Activated B cell treated with CpG ODN at 0.5 μM for 24 hours (primary cell): ENCODE data around the gene PPP2R2B. TPM values are rescaled to one million over a fixed set of nuclear protein-coding genes. Genes with fewer than 3 reads are reported as not detected.

Source experiments
- ATAC-seq: fragments of 200-7000 bp; cut with Tn5 transposase; one replicate; pipeline ENCODE4 v1.10.0; 2021; ENCODE audit warnings: low read depth, mild to moderate bottlenecking, moderate library complexity
- CTCF ChIA-PET: fragments of 350-600 bp; sonication (Branson Sonifier 250); formaldehyde crosslinking; loops from one replicate; lab custom pipeline; 2021; ENCODE audit warnings: antibody characterized with exemption; lab: Charles Lee
- POLR2A ChIA-PET: fragments of 350-600 bp; sonication (Branson Sonifier 250); formaldehyde crosslinking; loops from one replicate; lab custom pipeline; 2021; ENCODE audit warnings: antibody characterized with exemption; lab: Charles Lee
- DNase-seq: peaks from one replicate; pipeline ENCODE4 v3.0.0; 2022
- H3K27ac Mint-ChIP-seq: one replicate; pipeline ENCODE4 v1.8.0; 2020; ENCODE audit warnings: mixed read lengths
- H3K27me3 Mint-ChIP-seq: one replicate; pipeline ENCODE4 v1.8.0; 2021; ENCODE audit warnings: mixed read lengths
- H3K36me3 Mint-ChIP-seq: one replicate; pipeline ENCODE4 v1.8.0; 2021; ENCODE audit warnings: low read depth, mixed read lengths
- H3K4me1 Mint-ChIP-seq: one replicate; pipeline ENCODE4 v1.8.0; 2021; ENCODE audit warnings: mixed read lengths
- H3K4me3 Mint-ChIP-seq: one replicate; pipeline ENCODE4 v1.8.0; 2020; ENCODE audit warnings: mild to moderate bottlenecking, mixed read lengths
- H3K9me3 Mint-ChIP-seq: one replicate; pipeline ENCODE4 v1.8.0; 2020; ENCODE audit warnings: mixed read lengths
- intact Hi-C: fragments of 100-400 bp; cut with micrococcal nuclease; formaldehyde crosslinking; loops from one replicate; pipeline ENCODE4 v1.15.1; 2024
- total RNA-seq: library from RNA; stranded (reverse); gene quantifications from 2 replicates; pipeline ENCODE4 v1.2.3, GENCODE V29; 2022
- TF ChIP-seq, protein P1 (sequence below): fragments of 200-600 bp; IDR thresholded peaks from one replicate; pipeline ENCODE4 v1.8.0; 2022; ENCODE audit warnings: antibody characterized with exemption, mild to moderate bottlenecking

PPP2R2B gene
- total RNA-seq, 1 donor from 2014 or later, result not detected

DNA sequence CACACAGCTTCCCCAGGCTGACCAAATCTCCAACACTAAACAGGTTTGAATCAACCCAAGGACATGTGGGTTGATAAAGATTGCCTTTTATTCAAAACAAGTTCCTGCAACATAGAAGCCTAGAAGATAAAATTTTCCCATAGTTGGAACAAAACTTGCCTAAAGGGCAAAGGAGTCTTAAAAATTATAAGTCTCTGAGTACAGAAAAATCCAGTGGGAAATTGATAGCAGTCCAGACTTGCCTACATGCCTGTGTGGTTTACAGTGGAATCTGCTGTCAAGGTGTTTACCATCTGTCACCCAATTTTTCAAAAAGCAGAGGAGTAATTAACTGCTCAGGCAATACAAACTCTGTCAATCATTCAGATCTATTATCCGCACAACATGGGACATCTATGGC is 168.2 kb downstream of the PPP2R2B start:
- intact Hi-C loops, result no loop called here
- ATAC-seq (no peak), DNase-seq (no peak)
- H3K9me3 Mint-ChIP-seq, result no peaks in the 10 kb centered on the region
- POLR2A ChIA-PET, result no interaction called here
- H3K27ac Mint-ChIP-seq, result no peak overlapping the region
- CTCF ChIA-PET, result no interaction called here
- TF ChIP-seq, protein P1, sequence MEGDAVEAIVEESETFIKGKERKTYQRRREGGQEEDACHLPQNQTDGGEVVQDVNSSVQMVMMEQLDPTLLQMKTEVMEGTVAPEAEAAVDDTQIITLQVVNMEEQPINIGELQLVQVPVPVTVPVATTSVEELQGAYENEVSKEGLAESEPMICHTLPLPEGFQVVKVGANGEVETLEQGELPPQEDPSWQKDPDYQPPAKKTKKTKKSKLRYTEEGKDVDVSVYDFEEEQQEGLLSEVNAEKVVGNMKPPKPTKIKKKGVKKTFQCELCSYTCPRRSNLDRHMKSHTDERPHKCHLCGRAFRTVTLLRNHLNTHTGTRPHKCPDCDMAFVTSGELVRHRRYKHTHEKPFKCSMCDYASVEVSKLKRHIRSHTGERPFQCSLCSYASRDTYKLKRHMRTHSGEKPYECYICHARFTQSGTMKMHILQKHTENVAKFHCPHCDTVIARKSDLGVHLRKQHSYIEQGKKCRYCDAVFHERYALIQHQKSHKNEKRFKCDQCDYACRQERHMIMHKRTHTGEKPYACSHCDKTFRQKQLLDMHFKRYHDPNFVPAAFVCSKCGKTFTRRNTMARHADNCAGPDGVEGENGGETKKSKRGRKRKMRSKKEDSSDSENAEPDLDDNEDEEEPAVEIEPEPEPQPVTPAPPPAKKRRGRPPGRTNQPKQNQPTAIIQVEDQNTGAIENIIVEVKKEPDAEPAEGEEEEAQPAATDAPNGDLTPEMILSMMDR, result no peak
- H3K4me3 Mint-ChIP-seq, result no peak overlapping the region
- no peaks in the 10 kb centered on the region for H3K4me1 Mint-ChIP-seq
- no peaks in the 10 kb centered on the region for H3K27me3 Mint-ChIP-seq
- no peaks in the 10 kb centered on the region for H3K36me3 Mint-ChIP-seq

GRCh38 chr5:146707316-146707715 is 171.2 kb downstream of the PPP2R2B start:
- Mint-ChIP-seq H3K4me3 (no peak overlapping the region), H3K27ac (no peak overlapping the region), H3K36me3 (no peaks in the 10 kb centered on the region), H3K4me1 (no peaks in the 10 kb centered on the region), H3K9me3 (no peaks in the 10 kb centered on the region), H3K27me3 (no peaks in the 10 kb centered on the region)
- TF ChIP-seq, protein P1, result no peak
- DNase-seq (no peak), ATAC-seq (no peak)
- ChIA-PET POLR2A (no interaction called here), CTCF (no interaction called here)
- intact Hi-C loops, result no loop called here

DNA sequence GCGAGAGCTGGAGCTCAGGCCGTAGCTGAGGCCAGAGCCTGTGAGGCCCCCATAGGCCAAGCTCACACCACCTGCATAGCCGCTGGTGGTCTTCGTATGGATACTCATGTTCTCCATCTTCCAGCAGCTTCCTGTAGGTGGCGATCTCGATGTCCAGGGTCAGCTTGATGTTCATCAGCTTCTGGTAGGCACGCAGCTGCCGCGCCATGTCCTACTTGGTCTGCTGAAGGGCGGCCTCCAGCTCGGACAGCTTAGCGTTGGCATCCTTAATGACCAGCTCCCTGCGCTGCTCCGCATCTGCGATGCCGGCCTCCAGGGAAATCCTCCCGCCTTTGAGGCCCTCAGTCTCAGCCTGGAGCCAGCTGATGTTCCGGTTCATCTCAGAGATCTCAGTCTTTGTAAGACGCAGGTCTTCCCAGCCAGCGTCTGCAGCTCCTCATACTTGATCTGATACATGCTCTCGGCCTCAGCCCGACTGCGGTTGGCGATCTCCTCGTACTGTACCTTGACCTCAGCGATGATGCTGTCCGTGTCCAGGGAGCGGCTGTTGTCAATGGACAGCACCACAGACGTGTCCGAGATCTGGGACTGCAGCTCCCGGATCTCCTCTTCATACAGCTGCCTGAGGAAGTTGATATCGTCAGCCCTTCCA is 172.1 kb downstream of the PPP2R2B start:
- no peak for ATAC-seq
- no peak overlapping the region for H3K27ac Mint-ChIP-seq
- no peaks in the 10 kb centered on the region for H3K4me1 Mint-ChIP-seq
- POLR2A ChIA-PET, result no interaction called here
- H3K9me3 Mint-ChIP-seq, result no peaks in the 10 kb centered on the region
- H3K4me3 Mint-ChIP-seq, result no peak overlapping the region
- intact Hi-C loops, result no loop called here
- CTCF ChIA-PET, result no interaction called here
- H3K27me3 Mint-ChIP-seq, result no peaks in the 10 kb centered on the region
- DNase-seq, result no peak
- TF ChIP-seq, protein P1, result no peak
- H3K36me3 Mint-ChIP-seq, result no peaks in the 10 kb centered on the region

- no peaks in the 10 kb centered on the region for H3K9me3 Mint-ChIP-seq
- CTCF ChIA-PET, result no interaction called here
- H3K27me3 Mint-ChIP-seq, result no peaks in the 10 kb centered on the region
- no peak for DNase-seq
- no peaks in the 10 kb centered on the region for H3K36me3 Mint-ChIP-seq
- POLR2A ChIA-PET, result no interaction called here
- intact Hi-C loops, result no loop called here
- TF ChIP-seq, protein P1, result no peak
- ATAC-seq, result no peak
- no peak overlapping the region for H3K27ac Mint-ChIP-seq
- no peak overlapping the region for H3K4me3 Mint-ChIP-seq
- no peaks in the 10 kb centered on the region for H3K4me1 Mint-ChIP-seq
Observed at GRCh38 chr5:146704949-146705665, 173.4 kb downstream of the PPP2R2B start.

DNA sequence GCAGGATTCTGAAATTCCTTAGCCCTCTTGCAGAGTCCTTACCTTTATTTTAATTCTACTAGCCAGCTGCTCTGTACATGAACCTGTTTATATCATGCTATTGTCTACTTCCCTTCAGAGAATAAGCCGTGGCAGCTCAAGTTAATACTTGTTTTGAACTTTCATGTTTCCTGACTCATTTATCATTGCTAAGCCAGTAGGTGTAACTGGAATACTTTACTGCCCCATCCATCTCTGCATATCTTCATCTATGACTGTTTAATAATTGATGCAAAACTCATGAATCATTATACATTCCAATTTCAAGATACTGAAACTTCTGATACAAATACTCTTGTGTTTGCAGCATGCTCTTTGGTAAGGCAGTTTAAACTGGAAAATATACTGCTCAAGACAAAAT is 174.7 kb downstream of the PPP2R2B start:
- DNase-seq (no peak), ATAC-seq (no peak)
- Mint-ChIP-seq H3K4me3 (no peak overlapping the region), H3K27ac (no peak overlapping the region), H3K9me3 (no peaks in the 10 kb centered on the region), H3K27me3 (no peaks in the 10 kb centered on the region), H3K4me1 (no peaks in the 10 kb centered on the region), H3K36me3 (no peaks in the 10 kb centered on the region)
- TF ChIP-seq, protein P1, result no peak
- ChIA-PET POLR2A (no interaction called here), CTCF (no interaction called here)
- intact Hi-C loops, result no loop called here
